NCI-H2196 (cell line): ENCODE results near the gene HDAC11.

Experiments used
- DNase-seq: peaks from one replicate; lab custom pipeline; 2025; ENCODE audit not compliant: unreplicated experiment; lab: John Stamatoyannopoulos, UW

The HDAC11 gene

DNA sequence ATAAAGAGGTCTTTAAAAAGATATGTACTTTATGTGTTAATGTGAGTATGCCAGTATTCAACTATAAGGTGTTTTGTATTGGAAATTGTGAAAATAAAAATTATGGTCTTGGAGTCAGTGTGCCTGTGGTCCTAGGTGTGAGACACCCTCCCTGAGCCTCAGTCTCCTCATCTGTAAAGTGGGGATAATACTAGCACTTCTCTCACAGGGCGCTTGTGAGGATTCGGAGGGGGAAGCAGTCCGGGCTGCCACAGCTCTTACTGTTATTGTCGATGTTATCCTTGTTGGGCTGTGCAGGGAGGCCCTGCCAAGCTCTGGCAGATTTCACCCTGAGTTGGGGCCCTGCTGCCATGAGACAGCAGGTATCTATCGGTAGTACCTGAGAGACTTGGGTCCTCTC, 42.1 kb downstream of the HDAC11 start:
- no peak for DNase-seq

DNA sequence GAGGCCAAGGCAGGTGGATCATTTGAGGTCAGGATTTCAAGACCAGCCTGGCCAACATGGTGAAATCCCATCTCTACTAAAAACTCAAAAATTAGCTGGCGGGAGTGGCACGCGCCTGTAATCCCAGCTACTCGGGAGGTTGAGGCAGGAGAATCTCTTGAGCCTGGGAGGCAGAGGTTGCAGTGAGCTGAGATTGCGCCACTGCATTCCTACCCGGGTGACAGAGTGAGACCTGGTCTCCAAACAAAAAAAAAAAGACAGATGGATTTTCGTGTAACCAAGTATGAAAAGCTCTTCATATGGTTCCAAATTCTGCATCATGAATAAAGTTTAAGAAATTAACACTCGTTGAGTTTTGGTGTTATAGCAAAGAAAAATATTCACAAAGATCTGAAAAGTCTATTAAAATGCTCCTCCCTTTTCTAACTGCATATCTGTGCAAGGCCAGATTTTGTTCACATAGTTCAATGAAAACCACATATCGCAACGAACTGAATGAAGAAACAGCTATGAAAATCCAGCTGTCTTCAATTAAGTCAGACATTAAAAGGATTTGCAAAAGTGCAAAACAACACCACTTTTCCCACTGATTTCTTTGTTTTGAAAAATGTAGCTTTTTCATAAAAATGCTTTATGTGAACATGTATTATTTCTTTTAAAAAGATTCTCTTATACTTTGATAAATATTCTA, 45.0 kb downstream of the HDAC11 start:
- DNase-seq = no peak

DNA sequence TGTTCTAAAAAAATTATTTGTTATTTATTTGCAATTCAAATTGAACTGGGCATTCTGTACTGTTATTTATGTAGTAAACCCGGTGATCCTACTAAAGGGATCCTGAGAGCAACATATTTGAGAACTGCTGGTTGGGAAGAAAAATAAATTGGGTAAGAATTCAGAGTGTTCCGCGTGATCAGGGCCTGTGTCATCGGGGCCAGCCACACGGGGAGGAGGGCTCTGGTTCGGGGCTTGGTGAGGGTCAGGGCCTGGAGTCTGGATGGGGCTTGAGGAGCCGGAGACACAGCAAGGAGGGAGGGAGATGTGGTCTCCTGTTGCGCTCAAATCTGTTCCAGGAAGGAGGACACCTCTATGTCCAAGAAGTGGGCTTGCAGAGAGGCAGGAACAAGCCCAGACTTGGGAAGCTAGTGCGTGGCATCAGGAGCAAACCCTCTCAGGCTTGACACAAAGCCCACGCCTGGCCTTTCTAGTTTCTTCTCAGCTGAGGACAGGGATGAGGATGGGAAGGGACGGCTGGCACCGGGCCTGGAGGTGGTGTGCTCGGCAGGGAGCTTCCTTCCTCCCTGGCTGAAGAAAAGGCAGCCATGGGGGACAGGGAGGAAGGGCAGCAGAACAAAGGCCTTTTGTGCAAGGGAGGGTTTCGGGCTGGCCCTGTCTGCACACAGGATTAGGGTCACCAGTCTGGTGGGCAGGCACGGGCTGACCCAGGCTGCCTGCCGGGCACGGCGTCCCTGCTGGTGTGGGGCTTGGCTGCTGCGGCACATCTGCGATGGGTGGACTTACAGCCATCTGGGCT, 45.9 kb downstream of the HDAC11 start:
- DNase-seq = no peak

DNA sequence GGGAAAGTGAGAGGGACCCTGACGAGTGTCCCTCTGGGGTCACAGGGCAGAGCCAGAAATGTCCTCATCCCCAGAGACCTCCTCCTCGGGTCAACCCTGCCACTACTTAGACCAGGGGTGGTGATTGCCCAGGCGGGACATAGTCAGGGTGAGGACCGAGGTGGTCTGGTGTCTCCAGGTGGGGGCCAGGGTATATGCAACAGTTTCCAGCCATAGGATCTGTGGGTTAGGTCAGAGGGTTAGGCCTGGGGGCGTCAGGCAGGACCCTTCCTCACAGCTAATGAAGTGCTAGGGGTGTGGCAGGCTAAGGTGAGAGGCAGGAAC, 46.5 kb downstream of the HDAC11 start:
- DNase-seq = no peak

DNA sequence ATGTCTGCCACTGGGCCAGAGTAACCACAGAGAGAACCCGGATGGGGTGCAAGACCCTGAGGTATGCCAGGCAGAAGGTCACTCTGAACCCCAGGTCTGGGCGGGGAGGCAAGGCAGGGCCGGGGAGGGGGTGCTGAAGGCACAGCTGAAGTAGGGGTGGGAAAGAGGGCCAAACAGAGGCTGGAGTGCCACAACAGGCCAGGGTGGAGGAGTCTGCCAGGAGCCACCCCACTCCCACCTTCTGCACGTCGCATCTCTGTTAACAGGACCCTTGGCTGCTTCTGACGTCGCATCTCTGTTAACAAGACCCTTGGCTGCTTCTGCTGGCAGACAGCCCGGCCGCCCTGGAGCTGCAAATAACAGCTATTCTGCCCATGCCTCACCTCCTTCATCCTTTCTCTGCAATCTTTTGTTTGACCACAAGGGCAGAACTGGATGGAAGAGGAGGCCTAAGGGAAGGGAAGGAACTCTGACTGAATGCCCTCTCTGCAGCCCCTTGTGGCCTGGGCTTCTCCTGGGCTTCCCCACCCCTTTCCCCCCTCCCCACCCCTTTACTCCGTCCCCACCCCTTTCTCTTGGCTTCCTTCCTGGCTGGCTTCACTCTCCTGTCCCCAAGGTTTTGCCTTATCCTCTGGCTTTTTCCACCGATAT, 48.2 kb downstream of the HDAC11 start:
- no peak for DNase-seq

DNA sequence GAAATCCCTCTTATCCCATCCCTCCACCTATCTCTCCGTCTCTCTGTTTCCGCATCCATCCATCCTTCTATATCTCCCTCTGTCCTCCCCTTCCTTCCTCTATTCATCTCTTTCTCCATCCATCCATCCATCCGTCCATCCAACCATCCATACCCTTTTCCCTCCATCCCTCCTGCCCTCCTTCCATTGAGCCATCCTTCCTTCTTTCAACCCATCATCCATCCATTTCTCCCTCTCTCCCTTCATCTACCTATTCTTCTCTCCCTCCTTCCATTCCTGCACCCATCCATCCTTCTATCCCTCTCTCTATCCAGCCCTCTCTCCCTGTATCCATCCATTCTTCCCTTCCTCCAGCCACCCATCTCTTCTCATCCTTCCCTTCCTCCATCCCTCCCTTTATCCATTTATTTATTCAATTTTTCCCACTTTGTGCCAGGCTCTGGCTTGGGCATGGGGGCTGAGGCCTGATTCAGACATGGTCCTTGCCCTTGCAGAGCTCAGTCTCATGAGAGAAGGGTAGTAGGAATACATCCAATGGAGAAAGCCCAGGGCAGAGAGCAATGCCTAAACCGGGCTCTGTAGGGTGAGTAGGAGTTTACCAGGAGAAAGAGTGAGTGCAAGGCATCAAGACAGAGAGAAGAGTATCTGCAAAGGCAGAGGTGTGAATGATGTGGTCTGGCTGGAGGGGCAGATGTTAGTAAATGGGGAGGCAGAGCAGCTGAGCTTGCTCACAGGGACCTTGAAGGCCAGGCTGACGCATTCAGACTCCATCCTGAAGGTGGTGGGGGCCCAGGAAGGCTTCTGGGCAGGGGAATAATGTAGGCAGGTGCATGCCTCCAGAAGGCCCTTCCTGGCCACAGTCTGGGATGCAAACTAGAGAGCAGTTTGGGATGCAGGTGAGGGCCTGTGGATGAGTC, 49.3 kb downstream of the HDAC11 start:
- no peak for DNase-seq

DNA sequence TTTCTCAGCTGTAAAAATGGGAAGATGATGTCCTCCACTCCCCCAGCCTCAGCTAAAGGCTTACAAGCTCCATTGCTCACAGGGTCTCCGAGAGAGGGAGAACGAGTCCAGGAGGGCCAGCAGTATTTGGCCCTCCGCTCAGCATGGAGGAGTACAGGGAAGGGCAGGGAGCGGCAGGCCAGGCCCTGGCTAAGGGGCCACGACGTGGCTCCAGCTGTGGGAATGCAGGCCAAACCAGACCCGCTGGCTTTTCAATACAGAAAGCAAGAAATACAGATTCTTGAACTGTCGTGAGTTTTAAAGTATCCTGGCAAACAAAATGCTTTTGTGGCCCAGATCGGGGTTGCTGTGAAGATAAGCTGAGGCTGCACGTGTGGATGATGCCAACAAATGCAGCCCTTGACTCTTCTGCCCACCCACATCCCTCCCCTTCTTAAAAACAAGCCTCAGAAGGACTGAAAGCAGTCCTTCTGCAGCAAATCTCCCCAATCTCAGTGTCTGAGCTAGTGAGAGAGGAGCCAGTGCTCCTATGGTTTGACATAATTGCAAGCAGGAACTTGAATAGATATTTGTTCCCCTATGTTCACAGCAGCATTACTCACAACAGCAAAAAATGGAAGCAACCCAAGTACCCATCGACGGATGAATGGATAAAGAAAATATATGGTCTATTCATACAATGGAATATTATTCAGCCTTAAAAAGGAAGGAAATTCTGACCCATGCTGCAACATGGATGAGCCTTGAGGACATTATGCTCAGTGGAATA, 50.3 kb downstream of the HDAC11 start:
- DNase-seq = no peak

DNA sequence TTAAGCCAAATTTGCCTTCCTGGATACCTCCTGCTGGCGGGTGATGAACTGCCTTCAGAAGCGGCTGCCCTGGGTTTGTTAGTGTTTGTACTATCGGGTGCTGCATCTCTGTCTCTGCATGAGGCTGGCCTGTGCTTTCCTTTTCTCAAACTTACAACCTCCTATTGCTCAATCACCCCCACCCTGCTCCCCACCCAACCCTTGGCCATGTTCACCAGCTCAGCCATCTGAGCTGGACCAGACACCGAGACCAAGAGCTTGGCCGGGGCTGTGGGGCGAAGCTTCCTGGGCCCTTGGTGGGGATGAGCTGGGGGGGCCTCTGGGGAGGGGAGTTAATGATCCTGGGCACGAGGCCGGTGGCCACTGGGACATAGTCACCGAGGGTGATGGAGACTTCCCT, 52.0 kb downstream of the HDAC11 start:
- no peak for DNase-seq

DNA sequence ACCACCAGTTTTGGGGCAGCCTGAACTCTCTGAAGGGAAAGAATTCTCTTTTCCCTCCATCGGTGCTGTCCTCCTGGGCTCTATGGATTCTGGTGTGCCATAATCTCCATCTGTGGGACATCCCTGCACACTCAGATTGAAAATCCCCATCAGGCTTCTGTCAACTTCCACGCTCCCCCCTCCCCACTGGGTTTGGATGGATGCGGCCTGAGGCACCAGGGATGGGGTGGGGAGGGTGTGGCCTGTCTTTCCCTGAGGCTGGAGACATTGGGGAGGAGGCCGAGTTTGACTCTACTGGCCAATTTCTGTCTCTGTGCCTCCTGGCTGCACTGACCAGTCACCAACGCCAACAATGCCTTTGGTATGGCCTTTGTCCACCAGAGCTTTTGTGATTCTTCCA, 52.5 kb downstream of the HDAC11 start:
- no peak for DNase-seq

DNA sequence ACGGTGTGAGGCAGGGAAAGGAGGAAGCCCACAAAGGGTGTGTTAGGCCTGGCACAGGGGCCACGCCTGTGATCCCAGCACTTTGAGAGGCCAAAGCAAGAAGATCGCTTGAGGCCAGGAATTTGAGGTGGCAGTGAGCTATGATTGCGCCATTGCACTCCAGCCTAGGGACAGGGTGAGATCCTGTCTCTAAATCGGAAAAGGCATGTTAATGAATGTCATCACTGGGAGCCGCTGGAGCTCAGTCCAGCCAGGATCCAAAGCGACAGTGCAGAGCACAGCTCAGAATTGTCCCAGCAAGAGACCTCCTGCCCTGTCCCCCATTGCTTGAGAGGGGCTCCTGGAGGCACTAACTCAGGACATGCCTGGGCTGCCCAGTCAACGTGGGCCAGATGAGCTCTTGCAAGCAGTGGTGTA, 53.8 kb downstream of the HDAC11 start:
- no peak for DNase-seq

DNA sequence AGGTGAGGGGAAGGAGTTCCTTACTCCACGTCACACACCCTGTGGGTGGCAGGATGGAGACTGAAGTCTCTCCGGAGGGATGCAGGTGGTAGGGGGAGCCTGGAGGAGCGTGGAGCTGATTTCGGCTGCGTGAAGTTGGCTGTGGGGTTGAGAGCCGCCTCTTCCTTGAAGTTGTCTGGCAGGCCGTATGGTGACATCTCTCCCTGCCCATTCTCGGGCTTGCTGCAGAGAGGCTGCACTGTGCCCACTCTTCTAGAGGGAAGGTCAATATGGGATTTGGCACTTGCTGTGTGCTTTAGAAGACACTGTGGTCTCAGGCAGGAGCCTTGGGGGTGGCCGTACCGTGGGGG, 55.4 kb downstream of the HDAC11 start:
- no peak for DNase-seq

DNA sequence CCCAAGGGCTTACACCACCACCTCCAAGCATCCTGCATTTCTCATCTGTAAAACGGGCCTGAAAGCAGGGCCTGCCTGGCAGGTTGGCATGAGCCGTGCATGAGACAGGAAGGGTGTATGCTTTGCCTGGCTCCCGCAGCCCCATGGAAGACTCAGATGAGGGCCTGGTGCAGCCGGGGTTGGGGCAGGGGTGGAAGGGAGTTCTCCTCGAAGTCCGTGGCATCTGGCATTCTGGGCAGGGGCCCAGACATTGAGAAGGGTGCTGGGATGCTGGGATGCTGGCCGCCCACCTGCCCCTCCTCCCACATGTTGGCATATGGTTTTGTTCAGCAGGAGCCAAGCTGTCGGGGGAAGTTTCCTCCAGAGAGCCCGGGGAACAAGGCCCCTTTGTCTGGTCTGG, 55.8 kb downstream of the HDAC11 start:
- no peak for DNase-seq

DNA sequence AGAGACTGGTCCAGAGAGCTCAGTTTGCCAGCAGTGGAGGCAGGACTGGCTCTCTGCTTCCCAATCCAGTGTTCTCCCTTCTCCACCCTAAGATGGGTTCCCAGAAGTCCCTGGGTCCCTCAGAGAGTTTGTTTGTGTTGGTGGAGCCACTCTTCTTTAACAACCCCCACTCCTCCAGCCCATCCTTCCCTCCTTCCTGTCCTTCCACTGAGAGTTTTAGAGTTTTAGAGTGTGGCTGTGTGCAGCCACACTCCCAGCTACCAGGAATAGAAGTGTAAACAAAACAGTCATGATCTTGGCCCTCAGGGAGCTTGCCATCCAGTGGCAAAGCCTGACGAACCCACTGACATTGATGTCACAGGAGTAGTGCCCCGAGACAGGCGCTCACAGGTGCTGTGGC, 56.3 kb downstream of the HDAC11 start:
- DNase-seq = no peak

DNA sequence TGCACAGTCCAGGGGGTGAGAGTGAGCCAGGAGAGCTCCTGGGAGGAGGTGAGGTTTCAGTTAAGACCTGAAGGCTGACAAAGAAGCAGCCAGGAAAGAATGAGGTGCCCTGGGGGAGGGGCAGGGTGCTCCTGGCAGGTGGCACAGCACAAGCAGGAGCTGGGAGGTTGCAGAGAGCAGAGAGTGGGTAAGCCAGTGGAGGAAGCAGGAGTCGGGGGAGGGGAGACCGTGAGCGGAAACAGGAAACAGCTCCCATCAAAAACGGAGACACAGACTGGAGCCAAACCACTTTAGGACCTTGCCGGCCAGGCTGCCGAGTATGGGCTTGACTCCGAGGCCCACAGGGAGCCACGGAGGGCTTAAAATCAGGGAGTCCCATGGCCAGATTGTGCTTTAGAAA, 56.7 kb downstream of the HDAC11 start:
- DNase-seq = no peak

DNA sequence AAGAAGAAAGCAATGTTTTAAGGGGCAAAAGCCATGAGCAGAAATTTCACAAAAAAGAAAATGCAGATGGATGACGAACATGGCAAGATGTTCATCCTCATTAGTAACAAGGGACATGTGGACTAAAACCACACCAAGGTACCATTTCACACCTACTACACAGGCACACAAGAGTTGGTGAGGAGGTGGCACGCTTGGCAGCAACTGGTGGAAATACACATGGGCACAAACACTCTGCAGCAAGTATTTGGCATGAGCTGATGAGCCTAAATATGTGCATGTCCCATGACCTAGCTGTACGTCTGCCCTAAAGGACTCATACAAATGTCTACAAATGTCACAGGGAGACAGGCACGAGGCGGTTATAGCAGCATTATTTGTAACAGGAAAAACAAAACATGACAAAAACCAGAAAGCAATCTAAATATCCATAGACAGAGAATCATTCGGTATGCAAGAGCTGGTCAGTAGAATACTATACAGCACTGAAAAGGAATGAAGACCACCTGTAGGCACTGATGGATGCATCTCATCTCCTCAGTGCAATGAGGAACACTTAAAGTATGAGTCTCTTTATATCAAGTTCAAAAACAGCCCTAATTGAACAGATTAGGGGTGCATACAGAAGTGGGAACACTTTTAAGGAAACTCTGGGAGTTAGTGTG, 57.3 kb downstream of the HDAC11 start:
- no peak for DNase-seq

DNA sequence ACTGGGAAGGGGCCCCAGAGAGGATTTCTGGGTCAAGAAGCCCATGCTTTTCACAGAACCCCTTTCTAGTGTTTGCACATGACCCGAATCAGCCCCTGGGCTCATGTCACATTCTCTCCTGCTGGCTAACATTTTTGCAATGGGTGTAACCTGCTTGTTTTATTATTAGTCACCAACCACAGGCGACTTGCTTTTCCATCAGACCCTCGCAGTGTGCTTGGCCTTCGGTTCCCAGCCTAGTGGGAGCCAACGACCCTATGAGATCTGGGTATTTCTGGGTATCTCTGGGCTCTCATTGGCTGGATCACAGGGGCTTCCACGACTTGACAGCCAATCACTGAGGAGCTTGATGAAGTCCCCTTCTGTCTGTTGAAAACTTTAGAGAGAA, 57.8 kb downstream of the HDAC11 start:
- no peak for DNase-seq

DNA sequence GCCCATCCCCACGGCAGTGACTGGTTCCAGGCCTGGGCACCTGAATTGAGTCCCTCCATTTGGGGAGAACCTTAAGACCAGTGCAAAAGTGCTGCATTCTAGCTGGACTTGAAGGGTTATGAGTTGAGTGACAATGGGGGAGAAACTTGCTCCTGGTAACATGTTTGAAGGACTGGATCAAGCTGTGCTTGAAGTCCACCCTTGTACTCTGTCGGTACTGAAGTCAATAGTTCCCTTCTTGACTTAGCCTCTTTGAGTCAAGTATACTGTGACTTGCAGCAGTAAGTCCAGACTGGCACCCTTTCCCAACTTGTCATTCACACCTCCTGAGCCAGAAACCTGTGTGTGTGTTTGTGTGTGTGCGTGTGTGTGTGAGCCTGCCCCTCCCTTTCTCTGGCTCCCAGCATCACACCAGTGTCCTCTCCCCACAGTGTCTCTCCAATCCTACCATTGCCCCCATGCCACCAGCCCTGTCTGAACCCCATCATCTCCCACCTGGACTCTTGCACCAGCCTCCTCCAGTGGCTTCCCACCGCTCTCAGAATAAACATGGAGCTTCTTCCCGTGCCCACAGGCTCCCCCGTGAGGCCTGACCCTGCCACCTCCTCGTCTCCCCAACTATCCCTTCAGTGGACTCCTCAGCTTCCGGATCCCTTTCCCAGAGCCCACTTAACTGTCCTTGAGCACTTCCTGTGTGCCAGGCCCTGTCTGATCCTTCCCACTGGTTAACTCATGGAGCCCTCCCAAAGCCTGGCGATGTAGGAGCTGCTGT, 58.6 kb downstream of the HDAC11 start:
- no peak for DNase-seq

DNA sequence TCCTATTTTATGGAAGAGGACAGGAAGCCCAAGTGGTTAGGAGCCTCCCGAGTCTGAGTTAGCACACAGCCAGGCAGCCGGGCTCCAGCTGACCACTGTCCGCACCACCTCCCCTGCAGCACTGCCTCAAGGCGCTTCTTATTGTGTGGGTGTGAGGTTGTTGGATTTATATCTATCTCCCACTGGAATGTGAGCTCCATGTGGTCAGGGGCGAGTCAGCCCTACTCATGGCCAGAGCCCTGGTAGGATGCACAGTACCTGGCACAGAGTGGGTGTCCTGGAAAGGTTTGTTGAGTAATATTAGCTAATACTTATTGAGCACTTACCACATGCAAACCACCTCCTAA, 59.2 kb downstream of the HDAC11 start:
- DNase-seq = no peak

DNA sequence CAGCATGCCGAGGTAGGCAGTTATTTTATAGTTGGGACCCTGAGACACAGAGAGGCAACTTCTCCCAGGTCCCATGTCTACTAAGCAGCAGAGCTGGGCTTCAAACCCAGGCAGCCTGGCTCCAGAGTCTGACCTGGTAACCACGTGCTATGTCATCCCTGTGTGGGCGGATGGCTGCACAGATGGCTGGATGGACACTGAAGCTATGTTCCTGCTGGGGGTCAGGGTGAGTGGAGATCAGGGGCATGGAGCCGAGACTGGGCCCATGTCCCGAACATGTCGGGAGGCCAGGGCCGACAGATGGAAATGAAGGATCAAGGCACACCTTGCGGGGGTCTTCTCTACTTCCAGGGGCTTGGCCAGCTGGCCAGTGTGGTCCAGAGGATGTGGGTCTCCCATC, 59.6 kb downstream of the HDAC11 start:
- DNase-seq = no peak
